GM21717 (cell line): ENCODE measurements around the gene RAD9A.

Experiments
- ATAC-seq: cut with Tn5 transposase; IDR thresholded peaks from one replicate; pipeline ENCODE4 v1.9.1; 2021; ENCODE audit warnings: mild to moderate bottlenecking, moderate library complexity; ENCODE audit not compliant: unreplicated experiment

The RAD9A gene

DNA sequence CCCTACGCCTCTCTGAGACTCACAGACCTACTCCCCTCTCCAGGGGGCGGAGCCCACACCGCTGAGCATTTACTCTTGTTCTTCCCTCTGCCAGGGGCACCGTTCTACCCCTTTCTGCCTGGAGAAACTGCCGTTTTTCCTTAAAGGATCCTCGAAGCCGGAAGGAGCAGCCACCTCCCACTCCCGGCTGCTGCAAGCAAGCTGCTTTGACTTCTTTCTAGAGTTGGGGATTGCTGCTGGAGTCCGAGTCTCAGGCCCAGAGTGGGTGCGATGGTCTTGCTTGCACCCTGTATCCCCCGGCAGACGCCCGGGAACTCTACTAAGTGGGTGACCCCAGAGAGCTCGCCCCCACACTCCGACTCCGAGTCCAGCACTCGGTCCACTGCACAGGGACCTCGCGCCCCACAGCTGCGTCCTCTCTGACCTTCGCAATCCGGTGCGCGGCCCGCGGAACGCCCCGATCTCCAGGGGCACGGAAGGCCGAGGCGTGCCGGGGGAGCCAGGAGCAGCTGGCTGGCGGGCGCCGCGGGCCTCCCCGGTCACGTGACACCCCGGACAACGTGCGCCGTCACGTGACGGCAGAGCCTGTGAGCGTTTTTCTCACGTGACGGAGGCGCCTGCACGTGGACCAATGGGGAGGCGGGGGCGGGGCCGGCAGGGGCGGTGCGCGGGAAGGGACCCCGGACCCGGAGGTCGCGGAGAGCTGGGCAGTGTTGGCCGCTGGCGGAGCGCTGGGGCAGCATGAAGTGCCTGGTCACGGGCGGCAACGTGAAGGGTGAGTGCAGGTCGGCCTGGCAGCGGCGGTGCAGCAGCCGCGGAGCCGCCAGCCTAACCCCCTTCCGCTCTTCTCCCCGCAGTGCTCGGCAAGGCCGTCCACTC lies at the start of gene RAD9A:
RAD9A (plus strand) TSS at position 683 of the 879 bp plus-strand sequence; CDS start at position 742, 59 bp downstream.
- peak; percentile 46 for ATAC-seq

DNA sequence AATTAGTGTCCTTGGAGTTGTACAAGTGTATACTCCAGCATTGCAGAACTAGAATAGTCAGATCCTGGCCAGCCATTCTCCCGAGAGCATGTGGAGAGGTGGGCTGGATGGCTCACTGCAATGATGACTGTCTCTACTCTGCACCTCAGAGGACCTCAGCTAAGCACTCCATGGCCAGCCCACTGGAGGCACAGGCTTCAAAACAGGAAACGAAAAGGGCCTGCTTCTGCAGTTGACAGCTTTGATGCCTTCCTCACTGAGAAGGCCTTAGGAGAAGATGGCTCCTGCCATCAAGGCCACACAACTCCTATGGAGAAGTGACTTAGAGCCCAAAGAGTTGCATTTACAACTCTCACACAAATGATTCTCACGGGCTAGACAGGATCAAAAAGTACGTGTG lies 47.5 kb upstream of the RAD9A start:
- no peak for ATAC-seq

DNA sequence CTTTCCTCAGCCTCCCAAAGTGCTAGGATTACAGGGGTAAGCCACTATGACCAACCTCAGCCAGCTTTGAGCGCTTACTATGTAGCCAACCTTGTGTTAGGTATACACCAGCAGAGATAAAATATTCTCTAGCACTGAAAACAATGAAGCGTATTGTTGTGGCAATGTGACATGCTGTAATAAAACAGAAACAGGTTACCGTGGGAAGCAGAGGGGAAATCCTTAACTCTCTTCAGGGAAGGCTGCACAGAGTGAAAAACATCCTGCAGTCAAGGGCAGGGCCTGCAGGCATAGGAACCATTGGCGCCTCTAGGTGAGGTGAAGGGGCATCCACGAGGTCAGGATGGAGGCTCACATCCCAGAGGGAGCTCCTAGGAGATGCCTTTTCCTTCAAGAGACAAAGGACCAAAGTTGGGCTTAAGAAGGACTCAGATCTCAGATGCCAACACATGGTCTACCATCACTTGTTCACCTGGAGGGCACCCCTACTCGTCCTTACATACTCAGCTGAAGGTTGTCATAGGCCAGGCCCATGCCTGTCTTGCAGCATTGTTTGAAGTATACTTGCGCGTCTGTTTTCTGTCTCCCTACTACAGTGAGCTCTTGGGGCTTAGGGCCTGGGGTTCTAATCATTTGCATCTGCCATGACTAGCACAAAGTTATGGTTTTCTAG lies 46.4 kb upstream of the RAD9A start:
- ATAC-seq, result no peak

DNA sequence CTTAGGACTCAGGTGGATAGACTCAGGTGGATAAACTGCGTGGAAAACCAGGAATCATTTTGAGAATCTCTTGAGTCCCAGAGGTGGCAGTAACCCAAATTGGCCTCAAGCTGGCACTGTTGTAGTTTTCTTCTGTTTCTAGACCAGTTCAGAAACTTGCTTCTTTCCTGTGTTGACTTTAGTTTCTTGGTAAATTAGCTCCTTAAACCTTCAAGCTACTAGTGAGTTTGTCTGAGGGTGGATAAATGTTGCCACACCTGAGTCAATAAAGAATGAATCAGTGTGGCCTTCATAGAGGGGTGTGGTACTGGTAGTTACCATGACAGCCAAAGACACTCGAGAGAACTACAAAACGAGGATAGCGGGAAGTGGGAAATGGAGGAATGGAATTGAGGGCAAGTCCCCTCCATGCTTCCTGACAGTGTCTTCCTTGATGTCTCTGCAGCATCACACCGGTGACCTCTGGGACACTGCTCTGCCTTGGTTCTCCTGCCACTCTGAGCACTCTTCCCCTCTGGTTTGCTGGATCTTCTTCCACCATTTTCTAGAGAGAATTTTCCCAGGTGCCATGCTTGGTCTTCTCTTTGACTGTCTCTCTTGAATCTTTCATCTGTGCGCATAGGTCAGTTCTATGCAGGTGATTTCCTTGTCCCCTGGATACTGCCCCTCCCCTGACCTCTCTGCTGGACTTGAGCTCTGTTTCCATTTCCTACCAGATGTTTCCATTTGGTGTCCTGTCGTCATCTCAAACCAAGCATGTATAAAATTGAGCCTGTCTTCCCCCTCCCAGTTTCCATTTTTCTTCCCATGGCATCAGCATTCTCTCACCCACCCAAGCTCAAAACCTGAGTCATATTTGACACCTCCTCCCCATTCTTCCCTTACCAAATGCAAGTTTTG lies 45.6 kb upstream of the RAD9A start:
- no peak for ATAC-seq

DNA sequence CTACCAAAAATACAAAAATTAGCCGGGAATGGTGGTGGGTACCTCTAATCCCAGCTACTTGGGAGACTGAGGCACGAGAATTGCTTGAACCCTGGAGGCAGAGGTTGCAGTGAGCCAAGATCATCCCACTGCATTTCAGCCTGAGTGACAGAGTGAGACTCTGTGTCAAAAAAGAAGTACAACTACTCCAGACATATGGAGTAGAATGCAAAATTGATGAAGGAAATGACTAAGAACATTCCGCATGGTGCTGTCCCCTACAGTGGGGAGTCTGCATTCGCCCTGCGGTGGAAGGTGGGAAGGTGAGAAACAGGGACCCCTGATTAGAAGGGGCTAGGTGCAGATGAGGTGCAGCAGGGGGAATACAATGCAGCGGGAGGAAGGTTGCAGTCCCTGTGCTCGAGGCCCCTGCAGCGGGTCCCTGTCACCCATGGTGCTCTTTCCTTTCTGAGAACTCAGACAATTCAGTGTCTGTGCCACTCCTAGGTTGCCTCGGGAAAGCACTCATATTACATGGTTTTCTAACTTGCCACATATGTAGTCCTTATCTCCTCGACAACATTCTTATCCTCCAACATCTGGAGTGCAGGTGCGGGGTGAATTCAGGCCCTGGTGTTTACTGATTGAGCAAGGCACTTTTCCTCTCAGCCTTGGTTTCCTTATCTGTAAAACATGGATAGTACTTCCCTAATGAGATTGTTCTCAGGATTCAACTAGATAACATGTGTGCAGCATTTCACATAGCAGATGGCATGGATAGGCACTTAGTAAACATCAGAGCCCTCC lies 43.6 kb upstream of the RAD9A start:
- no peak for ATAC-seq

DNA sequence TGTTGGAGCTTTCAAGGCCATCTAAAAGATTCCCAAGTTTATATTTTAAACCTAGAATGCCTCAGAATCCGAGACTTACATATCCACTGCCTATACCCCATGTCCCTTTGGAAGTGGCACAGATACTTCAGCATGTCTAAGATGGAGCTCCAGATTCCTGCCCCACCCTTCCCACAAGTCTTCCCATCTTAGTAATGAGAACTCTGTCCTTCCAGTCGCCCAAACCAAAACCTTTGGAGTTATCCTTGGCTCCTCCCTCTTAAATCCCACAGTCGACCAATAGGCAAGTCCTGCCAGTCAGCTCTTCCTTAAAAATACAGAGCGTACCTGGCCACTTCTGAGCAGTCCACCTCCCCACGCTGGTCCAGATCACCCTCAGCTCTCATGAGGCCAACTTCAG lies 42.8 kb upstream of the RAD9A start:
- ATAC-seq, result no peak

DNA sequence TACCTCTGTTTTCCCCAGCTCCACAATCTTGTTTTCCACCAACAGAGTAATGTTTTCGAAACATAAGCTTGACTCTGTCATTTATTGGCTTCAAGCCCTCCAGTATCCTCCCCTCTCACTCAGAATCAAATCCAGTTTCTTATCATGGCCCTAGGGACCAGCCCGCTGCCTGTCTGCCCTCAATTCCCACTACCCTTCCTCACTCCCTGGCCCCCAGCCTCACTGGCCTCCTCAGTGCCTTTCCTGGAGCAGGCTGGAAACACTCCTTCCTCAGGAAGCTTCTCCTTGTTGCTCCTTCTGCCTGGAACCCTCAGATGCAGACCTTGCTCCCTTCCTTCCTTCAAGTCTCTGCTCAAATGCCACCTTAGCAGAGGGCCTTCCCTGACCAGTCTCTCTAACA lies 42.3 kb upstream of the RAD9A start:
- ATAC-seq, result no peak

DNA sequence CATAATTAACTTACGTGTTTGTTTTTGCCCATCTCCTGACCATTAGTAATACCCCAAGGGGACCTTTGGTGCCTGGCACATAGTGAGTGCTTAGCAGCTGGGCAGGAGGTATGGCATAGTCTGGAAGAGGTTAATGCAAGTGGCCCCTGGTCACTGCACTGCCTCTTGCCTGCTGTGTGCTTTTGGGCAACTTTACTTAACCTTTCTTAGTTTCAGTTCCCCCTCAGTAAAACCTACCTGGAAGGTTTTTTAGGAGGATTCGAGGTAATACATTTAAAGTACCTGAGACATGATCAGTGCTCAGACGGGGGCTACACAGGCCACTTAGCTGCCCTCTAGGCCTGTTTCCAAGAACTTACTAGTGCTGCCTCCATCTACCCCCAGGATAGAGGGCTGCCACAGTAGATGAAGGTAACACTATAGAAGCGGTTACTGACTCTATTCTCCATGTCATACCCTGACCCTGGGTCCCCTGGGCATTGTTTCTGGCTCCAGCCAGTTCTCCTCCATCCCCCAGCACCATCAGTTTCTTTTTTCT lies 41.8 kb upstream of the RAD9A start:
- no peak for ATAC-seq

DNA sequence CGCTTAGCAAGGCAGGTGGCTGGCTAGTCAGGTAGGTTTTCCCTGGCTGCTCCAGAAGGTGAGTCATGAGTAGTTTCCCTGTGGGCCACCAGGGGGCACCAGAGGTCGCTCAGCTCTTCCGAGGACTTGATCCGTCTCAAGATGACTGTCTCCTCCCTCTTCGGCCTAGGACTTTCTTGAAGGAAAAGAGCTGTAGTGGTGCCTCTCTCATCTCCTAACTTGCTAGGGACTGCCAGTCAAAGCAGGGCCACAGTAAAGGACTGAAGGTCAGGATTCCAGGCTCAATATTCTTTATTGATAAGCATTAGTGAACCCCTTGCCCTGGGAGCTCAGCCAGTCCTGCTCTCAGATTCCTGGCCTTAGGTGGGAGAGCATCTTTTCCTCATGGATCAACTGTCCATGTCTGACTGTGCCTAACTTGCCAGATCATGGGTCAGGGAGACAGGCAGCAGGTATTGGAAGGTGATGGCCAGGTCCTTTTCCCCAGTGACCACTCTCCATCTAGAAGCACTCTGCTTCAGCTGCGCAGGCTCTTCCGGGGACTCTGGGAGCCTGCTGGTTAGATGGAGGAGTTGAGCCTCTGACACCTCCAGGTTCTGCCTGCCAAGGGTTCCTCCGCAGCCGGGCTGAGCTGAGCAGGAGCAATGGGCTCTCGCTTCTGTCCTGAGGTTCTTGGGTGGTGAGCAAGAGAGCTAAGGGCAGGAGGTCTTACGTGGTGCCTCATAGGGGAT lies 40.3 kb upstream of the RAD9A start:
- no peak for ATAC-seq

DNA sequence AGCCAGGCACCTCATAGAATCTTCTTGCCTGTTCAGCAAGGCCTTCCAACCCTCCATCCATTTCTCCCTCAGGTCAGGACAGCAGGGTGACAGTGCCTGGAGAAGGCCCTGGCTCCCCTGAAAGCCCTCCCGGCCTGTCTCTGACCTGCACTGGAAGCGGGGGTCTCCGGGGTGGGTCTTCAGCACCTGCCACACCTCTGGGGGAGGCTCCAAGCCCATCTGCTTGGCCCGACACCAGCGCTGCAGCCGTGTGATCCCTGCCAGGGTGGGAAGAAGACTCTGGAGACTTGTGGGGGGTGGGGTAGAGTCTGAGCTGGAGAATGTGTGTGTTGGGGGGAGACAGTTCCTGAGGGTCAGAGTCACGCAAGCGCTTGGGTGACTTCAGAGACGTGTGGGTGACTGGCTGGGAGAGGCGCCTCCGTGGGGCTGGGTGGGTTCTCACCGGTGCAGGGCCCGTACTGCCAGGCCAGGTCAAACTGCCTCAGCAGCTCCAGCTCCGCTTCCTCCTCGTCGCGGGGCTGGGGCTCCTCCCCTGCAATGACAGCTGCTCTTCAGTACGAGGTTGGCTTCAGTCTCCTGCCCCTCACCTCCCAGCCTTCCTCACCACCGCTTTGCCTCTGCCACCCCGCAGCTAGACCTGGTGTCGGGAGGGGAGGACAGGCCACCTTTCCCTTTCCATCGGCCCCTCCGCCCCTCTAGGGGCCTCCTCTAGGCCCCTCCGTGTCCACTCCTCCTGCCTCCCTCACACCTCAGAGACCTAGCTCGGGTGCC lies 39.1 kb upstream of the RAD9A start:
- peak; percentile 8 for ATAC-seq

DNA sequence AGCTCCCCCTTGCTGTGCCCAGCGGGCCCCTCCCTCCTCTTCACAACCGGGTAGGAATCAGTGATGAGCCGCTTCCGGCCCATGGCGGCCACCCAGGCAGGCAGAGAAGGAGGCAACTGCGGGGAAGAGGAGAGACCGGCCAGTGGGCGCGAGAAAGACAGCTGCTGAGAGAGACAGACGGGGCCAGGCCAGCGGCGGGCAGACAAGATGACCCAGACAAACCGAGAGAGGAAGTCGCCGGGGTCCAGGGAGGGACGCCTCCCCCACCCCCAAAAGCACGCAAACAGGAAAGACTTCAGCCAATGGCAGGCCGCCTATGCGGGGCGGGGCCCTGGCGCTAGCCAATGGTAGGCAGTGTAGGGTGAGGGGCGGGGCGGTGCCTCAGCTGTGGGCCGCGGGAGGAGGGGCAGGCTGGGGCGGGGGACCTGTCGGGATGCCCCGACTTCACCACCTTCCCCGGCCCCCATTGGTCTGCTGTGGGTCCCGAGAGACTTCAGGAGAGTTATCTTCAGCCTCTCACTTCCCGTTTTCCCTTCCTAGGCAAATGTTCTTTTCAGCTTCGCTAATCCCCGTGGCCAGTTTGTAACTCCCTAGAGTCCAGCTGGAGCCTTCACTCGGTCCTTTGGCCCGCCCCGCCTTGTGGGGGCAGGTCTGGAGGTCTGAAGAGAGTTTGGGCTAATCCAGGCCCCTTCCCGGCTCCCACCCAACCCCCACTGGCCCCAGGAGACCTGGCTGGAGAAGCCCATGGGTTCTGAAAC lies 38.3 kb upstream of the RAD9A start, which contains the start of gene POLD4:
POLD4 (minus strand) TSS at position 230 of the 758 bp plus-strand sequence; CDS start at position 83, 147 bp downstream.
- peak; percentile 64 for ATAC-seq

DNA sequence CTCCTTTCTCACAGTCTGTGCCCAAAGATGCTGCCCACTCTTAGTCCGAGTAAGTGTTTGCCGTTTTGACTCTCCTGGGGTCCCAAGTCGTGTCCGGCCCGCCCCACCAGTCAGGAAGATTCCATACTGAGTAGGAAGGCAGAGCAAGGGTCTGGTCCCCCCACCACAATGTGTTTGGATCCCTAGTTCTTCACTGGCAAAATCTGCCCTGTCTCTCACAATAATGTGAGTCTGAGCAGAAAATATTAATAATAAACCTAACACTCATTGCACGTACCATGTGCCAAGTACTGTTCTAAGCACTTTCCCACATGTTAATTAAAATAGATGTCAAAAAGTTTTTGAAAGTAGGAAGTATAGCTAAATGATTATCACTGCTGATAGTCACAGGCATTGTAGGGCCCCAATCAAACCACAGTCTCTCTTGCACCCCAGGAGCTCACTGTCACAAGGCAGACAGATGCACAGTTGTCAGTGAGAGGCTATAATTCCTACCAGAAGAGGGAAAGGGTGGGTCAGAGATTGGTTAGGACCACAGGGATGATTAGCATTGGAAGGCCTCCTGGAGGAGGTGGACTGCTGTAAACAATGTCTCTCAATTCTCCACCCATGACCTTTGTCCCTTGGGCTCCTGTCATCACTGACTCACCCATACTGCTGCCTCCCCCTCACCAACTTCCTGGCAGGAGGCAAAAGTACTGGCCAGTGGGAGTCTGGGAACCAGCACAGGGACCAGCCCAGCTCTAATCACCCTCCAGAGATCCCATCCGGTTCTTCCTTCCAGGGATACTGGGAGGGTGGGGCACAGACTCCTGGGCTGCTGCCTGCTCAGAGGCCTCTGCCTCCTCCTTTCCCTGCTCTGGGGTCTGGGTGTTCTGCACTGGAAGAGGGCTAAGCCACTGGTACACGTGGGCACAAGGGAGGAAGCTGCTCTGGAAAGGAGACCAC lies 37.4 kb upstream of the RAD9A start:
- ATAC-seq, result no peak

DNA sequence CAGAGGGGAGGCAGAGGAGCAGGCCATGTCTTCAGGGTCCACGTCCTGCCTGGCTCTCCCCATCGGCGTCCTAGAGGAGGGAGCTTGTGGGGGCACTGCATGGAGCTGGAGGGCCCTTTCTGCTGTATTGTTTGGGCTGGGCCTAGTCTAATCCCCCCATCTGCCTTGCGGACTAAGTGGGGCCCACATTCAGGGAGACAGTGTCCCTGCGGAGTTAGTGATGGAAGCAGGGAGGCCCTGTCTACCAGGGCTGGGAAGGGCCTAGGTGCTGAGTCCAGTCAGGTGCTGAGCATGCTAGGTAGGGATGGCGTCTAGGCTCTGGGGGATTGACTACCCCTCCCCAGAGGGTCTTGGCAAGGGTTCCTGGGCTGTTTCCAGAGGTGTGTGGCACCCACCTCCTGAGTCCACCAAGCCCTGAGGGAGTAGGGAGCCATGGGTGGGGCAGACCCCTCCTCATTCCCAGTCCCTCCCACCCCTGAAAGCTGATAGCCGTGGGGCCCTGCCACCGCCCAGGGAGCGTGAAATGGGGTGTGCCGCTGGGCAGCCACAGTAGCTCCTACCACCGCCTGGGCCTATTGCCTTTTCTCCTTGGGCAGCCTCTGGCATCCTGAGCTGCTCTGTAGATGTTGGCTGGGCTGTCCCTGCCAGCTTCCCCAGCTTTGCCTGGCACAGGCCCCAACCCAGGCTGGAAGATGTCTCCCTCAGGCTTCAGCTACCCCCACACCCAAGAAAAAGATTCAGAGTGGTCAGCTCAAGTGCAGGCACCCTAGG lies 36.6 kb upstream of the RAD9A start:
- ATAC-seq, result no peak

DNA sequence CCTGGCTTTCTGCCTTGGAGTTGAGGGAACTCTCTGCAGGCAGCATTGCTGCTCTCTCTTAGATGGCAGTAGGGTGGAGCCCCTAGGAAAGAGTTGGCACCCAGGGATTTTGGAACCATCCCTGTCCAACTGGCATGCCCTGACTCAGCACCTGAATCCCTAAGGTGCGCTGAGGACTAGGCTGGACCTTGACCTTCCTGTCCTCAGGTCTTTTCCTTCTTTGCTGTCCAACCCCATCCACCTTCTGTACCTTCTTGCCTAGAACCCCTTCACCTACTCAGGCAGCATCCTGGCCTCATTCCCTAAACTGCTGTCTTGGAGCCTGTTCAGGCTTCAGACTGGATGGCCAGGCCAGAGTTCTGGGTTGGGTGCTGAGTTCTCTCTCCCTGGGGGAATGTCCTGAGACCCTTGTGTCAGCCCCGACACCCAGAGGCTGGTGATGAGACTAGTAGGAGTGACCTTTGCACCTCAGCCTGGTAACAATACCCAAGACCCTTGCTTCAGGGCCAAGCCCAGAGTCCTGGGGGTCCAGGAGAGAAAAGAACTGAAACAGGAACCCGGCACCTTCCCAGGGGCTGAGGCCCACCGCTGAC lies 35.9 kb upstream of the RAD9A start:
- ATAC-seq, result no peak

DNA sequence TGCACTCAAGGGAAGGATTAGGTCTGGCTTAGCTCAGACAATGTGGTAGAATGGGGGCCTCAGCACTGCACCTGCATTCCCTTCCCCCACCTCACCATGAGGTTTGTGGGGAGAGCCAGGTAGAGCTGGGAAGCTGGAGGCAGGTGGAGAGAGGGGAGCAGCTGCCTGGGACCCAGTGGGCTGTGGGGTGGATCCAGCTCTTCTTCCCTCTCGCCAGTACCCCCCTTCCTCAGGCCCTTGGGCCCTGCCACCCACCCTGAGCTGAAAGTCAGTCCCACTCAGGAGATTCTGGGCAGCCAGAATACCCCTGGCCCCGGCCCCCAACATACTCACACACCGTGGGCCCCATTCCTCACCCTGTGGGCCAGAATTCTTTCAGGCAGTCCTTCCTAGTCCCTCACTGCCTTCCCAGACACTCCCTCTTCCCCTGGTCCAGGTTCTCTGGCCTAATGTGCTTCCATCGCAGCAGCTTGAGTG lies 35.4 kb upstream of the RAD9A start:
- ATAC-seq, result no peak
